Measurements from ENCODE around the gene PRAMEF17. TPM values are rescaled to one million over a fixed set of nuclear protein-coding genes. Genes with fewer than 3 reads are reported as not detected.
"Not testable (repeated sequence)": the region's sequence is repeated elsewhere in the genome, so short reads cannot be mapped to it uniquely, and the experiment has no call there.

PRAMEF17 gene
- total RNA-seq, 1 donor = not detected

- Histone ChIP-seq H3K27me3 (ENCODE audit: insufficient read depth, low read length) (no peaks in the 10 kb centered on the region), H3K4me1 (ENCODE audit: insufficient read depth, low read length) (no peaks in the 10 kb centered on the region), H3K9me3 (ENCODE audit: low read depth, low read length) (no peaks in the 10 kb centered on the region), H3K4me3 (ENCODE audit: low read length) (no peak overlapping the region)
Observed at GRCh38 chr1:13430495-13430894, 41.1 kb downstream of the PRAMEF17 start.

GRCh38 chr1:13432251-13432650 is 42.8 kb downstream of the PRAMEF17 start:
- Histone ChIP-seq H3K4me1 (ENCODE audit: insufficient read depth, low read length) (no peaks in the 10 kb centered on the region), H3K9me3 (ENCODE audit: low read depth, low read length) (no peaks in the 10 kb centered on the region), H3K27me3 (ENCODE audit: insufficient read depth, low read length) (no peaks in the 10 kb centered on the region), H3K4me3 (ENCODE audit: low read length) (no peak overlapping the region)

- not testable (repeated sequence) for H3K9me3 ChIP-seq (ENCODE audit: low read depth, low read length)
Observed at GRCh38 chr1:13433694-13434358, 44.4 kb downstream of the PRAMEF17 start.

GRCh38 chr1:13435458-13435857 is 46.0 kb downstream of the PRAMEF17 start:
- Histone ChIP-seq H3K27me3 (ENCODE audit: insufficient read depth, low read length) (no peaks in the 10 kb centered on the region), H3K9me3 (ENCODE audit: low read depth, low read length) (no peaks in the 10 kb centered on the region), H3K4me3 (ENCODE audit: low read length) (no peak overlapping the region), H3K4me1 (ENCODE audit: insufficient read depth, low read length) (no peaks in the 10 kb centered on the region)

More at GRCh38 chr1:13433694-13434358, 44.4 kb downstream of the PRAMEF17 start:
- H3K4me1 ChIP-seq (ENCODE audit: insufficient read depth, low read length); H3K4me3 ChIP-seq (ENCODE audit: low read length); H3K27me3 ChIP-seq (ENCODE audit: insufficient read depth, low read length): not testable (repeated sequence)

GRCh38 chr1:13439104-13439783 is 49.8 kb downstream of the PRAMEF17 start:
- not testable (repeated sequence) for H3K4me3 ChIP-seq (ENCODE audit: low read length); H3K4me1 ChIP-seq (ENCODE audit: insufficient read depth, low read length); H3K27me3 ChIP-seq (ENCODE audit: insufficient read depth, low read length); H3K9me3 ChIP-seq (ENCODE audit: low read depth, low read length)

Other genes starting within 250 kb of the PRAMEF17 start
- gene PRAMEF26, start 233.6 kb upstream of the PRAMEF17 start, total RNA-seq = not detected
- gene HNRNPCL4, start 224.0 kb upstream of the PRAMEF17 start, total RNA-seq = not detected
- gene PRAMEF9, start 217.8 kb upstream of the PRAMEF17 start, total RNA-seq = not detected
- not detected for gene PRAMEF13, start 188.2 kb upstream of the PRAMEF17 start, total RNA-seq
- gene PRAMEF18, start 163.5 kb upstream of the PRAMEF17 start, total RNA-seq = not detected
- not detected for gene PRAMEF5, start 135.4 kb upstream of the PRAMEF17 start, total RNA-seq
- not detected for gene PRAMEF8, start 104.5 kb upstream of the PRAMEF17 start, total RNA-seq
- gene PRAMEF33, start 86.1 kb upstream of the PRAMEF17 start, total RNA-seq = not detected
- 0.10 TPM for gene PRAMEF15, start 74.1 kb upstream of the PRAMEF17 start, total RNA-seq
- not detected for gene PRAMEF14, start 42.5 kb upstream of the PRAMEF17 start, total RNA-seq
- gene PRAMEF19, start 17.7 kb upstream of the PRAMEF17 start, total RNA-seq = not detected
- not detected for gene PRAMEF20, start 20.8 kb downstream of the PRAMEF17 start, total RNA-seq
- gene LRRC38, start 124.4 kb downstream of the PRAMEF17 start, total RNA-seq = not detected
- gene PDPN, start 194.2 kb downstream of the PRAMEF17 start, total RNA-seq = not detected